Inferior parietal cortex (tissue), 1 donor: ENCODE results near the gene TSPAN9.

Source experiments
- DNase-seq: peaks from one replicate; pipeline ENCODE4 v3.0.0-alpha.2; 2016; ENCODE audit errors: extremely low spot score

Gene TSPAN9

DNA sequence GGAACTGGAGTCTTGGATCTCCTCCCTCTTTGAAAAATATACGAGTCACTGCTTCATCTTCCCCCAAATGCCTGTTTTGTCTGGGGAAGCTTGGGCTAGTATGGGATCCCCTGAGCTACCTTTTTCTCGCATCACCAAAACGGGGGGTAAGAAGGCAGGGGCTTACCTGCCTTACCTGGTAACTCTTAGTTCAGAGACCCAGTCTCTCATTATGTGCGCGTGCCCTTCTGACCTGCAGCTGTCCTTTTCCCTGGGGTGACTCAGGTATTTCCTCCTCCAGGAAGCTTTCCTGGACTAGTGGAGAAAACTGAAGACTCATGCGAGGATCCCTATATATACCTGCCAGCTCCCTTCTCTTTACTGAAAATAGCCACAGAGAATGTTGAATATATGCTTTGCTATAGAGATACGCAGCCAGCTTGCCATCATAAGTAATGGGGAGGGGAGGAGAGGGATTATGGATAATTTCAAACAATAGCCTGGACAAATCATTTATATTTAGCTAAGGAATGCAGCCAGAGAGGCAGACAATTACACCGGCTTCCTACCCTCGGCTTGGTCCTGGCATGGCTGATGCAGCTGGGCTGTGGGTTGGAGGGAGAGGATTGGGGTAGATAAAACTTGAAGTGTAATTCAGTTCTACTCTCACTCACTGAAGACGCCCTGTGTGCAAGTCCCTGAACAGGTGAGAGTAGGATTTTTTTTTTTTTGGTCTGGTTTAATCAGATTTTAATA lies 1.1 kb downstream of the TSPAN9 start:
- no peak for DNase-seq

DNA sequence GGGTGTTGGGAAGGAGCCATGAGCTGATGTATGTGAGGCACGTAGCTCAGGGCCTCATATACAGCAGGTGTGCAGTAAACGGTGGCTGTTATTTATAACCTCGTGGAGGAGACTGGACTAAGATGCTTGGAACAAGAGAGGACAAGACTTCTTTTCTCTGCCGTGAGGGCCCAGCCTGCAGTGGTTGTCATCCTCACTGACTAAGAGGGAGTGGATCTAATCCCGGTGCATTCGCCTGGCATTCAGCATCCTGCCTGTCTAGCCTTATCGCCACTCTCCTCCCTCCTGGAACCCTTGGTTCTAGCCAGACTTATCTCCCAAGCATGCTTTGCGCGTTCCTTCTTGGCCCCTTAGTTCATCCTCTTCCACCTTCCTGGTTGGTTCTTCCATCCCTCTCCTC lies 3.9 kb downstream of the TSPAN9 start:
- no peak for DNase-seq

DNA sequence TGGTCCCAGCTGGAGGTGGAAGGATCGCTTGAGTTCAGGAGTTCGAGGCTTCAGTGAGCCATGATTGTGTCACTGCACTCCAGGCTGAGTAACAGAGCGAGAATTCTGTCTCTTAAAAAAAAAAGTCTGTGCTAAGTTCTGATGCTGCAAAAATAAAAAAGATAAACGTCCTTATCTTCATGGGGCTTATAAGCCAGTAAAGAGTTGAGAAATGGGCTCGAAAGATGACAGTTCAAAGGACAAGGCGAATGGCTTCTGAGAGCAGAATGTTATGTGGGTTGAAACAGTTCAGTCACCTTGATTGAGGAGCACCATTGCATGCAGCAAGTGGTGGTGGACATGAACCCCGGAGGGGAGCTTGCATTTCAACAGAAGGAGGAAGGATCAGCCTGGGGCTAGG lies 4.7 kb downstream of the TSPAN9 start:
- DNase-seq, result no peak

DNA sequence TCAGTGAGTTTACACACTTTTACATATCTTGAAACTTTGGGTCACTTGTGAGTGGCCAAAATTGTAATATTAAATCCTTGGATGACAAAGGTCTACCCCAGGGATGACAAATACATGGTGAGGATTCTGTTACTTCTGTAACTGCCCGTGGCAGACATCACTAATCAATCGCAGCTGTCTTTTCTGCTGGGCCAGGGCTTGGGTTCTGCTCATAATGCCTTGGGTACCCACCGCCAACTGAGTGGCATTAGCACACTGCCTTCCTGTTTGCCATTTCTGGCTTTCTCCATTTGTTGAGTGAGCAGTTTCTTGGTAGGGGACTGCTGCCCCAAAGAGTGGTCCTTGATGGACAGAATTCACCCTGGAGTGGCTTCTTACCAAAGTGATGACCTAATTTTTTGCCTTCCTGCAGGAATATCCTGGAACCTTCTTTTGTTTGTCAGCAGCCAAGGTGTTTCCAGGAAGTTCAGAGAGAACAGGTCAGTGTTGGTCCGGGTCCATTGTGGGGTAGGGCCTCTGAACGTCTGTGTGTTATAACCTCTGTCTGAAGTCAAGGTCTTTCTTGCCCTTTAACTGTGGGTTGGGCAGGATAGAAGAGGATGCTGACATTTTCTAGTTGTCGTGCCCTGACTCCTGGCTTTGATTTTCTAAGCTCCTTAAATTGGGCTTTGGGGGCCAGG lies 6.2 kb downstream of the TSPAN9 start:
- DNase-seq, result no peak

DNA sequence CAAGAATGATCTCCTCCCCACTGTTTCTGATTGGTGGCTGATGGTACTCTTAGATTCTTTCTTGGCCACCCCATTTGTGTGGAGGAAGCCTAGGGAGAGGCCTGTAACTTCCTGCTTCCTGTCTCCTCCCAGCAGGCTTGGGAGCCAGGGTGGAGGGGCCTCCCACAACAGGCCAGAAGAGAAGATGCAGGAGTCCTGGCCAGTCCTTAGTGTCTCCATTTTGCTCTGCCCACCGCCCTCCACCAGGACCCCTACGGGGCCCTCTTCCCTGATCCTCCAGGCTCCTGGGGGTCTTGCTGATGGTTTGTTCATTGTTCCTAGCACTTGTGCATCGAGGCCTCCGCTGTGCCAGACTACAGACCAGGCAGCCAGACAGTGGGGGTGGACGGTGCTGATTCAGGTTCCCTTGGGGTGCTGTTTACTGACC lies 6.8 kb downstream of the TSPAN9 start:
- no peak for DNase-seq

DNA sequence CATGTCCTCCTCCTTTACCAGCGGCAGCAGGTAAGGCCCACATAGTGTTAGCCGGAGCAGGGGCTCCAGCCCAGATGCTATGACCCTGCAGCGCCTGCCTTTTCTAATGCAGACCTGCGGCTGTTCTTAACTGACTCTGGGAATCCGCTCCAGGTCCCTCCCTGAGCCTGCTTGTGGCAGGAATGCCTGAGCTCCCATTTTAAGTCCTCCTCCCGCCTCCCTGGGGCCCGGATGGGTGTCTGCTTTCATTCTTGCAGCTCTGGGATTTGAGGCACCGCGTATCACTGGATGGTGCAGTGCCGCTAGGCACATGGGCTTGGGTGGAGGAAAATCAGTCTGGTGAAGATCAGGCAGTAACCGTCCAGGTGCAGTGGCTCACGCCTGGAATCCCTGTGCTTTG lies 7.6 kb downstream of the TSPAN9 start:
- DNase-seq, result no peak

DNA sequence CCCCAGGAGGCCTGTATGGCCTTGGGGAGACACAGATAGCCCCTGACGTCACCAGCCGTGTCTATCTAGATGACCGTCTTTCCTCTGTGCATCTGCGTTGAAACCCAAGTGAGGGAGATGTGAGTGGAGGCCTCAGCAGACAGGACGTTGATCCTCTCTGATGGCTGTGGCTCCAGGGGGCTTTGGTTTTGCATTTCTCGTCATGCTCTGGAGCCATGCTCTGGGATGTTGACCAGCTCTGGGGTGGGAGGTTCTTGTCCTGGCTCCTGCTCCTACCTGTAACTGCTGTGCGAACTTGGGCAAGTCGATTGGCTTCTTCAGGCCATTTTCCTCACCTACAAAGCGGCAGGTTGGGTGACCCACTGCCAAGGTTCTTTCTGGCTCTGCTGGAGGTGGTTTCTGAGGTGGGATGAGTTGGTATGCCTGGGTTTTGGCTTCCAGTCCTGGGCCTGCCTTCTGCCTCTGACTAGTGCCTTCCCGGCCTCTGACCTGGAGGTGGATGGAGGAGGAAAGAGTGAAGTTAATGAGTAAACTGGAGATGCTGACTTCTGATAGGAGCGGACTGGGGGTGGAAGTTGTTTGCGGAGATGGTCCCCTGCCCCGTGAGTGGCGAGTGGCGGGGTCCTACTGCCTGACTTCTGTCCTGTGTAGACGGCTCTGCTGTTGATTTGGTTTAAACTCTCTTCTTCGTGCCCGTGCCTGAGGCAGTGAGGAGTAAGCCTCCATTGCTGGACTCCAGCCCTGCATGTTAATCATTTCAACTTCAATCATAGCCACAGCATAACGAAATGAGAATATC lies 8.4 kb downstream of the TSPAN9 start:
- no peak for DNase-seq

DNA sequence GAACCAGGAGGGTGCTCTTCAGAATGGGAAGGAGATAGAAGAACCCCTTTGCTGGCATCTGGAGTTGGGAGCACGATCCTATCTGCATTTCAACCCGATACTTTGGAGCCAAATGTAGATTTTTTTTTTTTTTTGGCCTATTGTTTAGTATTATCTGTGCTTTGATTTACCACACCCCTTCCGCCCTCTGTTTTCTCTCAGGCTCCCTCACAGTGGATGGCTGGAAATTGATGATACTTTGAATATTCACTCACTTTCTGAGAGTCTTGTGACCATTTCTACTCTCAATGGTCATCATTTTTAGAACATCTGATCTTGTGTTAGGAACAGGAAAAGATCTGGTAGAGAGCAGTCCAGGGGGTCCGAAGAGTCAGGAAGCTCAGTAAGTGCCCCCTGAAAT lies 9.0 kb downstream of the TSPAN9 start:
- no peak for DNase-seq

DNA sequence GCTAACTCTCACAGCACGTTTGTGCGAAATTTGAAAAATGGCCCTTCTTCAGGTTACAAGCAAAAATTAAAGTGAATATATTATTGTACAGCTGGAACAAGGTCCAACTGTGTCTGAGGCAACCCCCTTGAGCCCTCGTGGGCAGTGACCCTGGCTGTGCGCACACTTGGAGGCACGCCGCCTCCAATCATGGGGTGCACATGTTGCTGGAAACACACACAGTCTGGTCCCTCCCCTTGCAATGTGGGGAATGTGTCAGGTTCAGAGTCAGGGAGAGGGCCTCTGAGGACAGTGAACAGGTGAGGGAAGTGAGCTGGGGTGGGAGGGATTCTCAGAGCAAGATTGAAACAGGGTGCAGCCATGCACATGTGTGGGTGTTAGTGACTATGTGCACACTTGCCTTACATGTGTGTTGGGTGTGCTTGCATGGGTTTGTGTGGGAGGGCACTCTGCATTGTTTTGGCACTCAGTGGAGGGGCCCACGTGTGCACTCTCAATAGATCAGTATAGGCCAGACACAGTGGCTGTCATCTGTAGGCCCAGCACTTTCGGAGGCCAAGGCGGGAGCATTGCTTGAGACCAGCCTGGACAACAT lies 9.6 kb downstream of the TSPAN9 start:
- DNase-seq, result no peak

DNA sequence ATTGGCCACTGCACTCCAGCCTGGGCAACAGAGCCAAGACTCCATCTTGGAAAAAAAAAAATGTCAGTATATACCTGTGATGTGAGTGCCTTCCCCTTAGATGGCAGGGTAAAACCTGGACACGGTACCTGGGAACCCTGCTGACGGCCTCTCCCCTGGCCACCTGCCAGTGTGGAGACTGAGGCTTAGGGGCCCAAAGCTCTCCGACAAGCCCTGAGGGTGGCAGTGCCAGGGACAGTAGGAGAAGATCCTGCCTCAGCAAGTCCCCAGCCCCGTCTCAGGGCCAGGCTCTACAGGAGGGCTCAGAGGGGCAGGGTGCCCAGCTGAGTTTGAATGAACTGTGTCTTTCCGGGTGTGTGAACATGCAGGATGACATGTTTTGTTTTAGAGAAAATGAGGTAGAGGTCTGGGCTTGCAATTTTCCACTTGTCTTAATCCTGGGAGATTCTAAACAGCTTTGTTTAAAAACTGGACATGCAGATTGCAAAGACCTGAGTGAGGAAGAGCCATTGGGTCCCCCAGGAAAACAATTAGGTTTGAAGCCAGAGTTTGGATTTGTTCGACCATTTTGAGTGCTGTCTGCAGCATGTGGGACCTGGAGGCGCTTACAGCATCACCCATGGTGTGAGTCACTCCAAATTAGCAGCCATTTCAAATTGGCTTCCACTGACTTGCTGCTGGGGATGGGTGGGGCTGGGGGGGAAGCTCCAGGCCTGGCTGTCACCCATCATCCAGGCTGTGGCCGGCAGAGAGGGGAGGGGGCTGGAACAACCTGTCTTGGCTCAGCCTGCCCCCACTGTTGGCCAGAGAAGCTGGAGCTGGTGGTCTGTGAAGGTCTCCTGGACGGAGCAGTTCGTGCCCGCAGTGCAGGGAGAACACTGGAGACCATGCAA lies 10.8 kb downstream of the TSPAN9 start:
- no peak for DNase-seq

DNA sequence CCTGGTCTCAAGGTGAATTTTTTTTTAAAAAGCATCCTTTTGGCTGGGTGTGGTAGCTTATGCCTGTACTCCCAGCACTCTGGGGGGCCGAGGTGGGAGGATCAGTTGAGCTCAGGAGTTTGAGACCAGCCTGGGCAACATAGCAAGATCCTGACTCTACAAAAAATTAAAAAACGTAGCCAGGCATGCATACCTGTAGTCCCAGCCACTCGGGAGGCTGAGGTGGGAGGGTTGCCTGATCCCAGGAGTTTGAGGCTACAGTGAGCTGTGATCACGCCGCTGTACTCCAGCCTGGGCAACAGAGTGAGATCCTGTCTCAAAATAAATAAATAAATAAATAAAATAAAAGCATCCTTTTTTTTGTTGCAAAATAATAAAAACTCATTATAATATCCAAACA lies 12.4 kb downstream of the TSPAN9 start:
- no peak for DNase-seq

DNA sequence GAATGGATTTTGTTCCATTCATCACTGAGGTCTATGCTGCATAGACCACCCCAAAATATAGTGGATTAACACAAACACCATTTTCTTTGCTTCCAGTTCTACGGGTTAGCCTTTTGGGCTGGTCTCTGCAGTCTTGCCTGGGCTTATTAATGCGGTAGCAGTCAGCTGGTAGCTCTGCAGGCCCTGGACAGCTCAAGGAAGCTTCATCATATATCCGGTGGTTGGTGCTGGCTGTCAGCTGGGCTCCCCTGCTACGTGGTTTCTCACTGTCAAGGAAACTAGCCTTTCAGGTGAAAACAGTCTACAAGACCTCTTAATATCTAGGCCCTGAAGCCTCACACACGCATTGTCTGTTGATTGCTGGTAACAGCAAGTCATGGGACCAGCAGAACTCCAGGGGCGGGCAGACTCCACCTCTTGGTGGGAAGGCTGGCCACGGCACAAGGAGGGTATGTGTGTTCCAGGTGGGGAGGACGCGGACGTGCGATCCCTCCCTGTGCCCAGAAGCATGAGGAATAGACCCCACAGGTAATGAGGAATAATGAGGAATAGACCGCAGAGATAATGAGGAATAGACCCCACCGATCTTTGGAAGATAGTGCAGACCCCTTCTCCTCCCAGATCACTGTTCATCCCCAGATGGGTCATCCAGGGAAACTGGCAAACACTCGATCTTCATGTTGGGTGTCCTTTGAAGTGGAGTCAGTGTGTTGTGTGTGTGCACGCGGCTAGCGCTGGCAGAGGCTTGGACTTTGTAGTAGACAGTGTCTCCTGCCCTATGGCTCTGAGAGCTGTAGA lies 13.3 kb downstream of the TSPAN9 start:
- no peak for DNase-seq

DNA sequence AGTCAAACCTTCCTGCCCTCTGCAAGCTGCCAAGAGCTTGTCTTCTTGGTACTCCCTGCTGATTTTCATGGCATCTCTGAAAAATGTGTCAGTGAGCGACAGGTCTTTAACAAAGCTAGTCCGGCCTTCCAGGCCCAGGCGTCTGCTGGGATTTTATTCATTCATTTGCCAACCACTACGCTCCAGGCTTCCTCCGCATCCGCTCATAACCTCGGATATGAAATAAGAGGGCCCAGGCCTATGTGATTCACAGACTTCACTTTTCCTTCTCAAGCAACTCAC lies 13.8 kb downstream of the TSPAN9 start:
- no peak for DNase-seq

DNA sequence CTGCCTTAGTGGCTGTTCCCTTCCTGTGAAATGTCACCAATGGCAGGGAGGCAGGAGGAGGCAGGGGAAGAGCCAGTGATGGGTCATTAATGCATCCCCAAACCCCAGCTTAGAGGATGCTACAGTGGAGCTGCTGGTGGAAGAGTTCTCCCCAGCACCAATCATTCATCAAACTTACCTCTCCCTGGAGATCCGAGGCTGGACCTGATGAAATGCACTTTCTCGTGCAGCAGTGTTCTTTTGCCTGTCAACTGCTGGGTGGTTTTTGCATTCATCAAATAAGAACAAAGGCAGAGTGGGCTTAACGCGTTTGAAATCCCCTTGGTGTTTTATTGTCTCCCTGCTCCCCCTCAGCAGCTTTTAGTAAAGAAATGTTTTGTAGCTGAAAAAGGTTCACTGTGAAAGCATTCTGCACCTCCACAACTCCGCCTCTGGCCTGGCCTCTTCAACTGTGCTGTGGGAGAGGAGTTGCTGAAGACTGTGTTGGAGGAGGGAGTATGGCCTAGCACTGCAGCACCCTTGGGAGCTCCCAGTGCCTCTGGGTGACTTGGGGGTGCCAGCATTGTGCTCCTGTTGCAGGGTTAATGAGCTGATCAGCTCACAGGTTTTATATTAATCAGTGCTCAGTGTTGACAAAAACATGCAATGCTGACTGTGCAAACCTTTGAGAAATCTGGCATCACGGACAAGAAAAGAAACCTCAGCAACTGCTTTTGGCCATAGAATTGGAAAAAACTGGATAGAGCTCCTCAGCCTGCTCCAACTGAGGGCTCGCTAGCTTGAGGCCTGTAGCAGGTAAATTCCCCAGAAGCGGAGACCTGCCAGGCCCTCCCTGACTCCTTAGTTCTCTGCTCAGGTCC lies 14.4 kb downstream of the TSPAN9 start:
- DNase-seq, result no peak

DNA sequence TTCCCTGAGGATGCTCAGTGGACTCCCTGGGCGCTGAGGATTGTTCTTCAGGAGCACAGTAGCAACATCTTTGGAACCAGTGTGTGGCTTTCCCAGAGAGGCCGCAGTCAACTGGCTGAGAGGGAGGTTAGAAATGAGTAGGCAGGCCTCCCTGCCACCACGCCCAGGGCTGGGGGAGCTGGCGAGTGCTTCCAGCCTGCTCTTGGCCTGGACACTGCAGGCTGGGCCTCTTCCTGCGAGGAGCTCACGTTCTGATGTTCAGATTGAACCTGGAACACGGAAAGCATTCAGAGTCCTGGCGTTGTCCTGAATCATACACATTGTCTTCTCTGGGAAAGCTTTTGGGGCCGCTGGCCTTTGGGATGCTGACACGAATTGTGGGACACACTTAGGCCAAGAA lies 15.6 kb downstream of the TSPAN9 start:
- no peak for DNase-seq

DNA sequence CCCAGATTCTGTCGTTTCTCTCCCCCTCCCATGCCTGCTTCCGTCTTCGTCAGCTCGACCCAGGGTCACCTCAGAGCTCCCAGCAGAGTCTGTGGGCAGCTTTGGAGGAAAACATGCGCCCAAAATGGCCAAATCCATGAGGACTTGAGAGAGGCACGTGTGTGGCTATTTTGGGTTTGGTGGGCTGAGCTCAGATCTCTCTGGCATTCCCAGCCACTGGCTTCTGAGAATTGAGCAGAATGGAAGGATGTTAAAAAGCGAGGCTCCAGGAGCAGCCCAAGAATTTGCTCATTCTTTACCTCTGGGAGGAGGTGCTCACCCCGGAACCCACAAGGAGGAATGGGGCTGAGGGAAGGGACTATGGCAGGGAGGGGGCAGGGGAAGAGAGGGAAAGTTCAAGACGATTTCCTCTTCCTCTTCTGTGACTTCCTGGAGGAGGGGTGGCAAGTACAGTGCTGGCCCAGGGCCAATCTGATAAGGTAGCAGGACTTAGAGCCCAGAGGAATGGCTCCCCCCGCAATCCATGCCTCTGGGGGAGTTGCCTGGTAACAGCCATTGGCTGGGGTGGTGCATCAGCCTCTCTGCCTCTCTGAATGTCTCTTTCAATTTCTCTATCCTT lies 20.1 kb downstream of the TSPAN9 start:
- no peak for DNase-seq

DNA sequence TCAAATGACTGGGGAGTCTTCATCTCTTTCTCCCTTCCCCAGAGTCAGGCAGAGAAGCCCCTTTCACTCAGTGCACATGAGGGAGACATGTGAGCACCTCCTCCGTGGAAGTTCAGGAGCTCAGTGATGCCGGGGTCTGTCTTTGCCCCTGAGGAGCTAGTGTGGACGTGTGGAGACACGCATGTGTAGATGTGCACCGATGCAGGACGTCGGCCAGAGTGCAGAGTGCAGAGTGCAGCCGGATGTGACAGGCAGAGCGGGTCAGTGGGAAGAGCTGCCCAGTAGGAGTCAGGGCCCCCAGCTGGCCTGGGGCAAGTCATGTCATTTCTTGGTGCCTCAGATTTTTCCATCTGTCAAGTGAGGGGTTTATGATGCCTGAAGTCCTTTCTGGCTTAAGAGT lies 20.7 kb downstream of the TSPAN9 start:
- DNase-seq, result no peak

DNA sequence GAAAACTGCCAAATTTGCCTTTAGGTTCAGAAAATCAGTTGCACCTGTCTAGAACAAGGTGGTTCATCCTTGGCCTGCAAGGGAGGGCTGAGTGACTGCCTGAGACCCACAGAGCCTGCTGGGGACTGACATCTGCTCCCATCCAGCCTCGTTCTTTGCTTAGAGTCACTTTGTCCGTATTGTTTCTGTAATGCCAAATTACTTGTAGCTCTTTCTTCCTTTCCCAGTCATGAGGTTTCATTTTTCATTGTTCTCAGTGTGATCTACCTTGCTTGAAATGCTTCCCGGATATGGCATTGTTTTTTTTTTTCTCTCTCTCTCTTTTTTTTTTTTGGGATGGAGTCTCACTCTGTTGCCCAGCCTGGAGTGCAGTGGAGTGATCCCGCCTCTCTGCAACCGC lies 21.3 kb downstream of the TSPAN9 start:
- no peak for DNase-seq

DNA sequence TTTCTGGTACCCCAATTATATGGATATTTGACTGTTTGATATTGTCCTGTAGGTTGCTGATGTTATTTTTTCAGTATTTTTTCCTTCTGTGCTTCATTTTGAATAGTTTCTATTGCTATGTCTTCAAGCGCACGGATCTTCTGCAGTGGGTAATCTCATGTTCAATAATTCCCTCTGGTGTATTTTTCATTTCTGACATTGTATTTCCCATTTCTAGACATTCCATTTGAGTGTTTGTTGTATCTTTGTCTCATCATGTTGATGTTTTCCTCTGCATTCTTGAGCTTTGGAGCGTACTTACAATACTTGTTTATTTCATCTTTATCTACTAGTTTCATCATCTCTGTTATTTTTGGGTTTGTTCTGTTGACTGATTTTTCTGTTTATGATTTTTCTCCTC lies 22.0 kb downstream of the TSPAN9 start:
- no peak for DNase-seq
